ENCODE data around the gene SRP9.

DNA sequence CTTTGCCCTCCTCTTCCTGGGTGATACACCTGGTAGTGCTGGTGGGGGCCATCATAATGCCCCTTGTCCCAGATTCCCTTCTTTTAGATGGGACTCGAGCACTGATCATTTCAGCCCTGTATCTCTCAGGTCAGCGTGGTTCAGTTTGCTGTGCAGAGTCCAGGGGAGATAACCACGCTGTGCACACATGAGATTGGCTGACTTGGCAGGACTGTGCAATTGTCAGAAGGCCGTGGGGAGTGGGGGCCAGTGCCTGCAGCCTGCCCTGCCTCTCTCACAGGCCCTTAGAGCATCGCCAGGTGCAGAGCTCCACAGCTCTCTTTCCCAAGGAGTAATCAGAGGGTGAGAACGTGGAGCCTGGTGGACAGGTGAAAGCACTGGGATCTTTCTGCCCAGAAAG, 47.5 kb downstream of the SRP9 start:
- no peak for TF ChIP-seq POLR2A (IDR thresholded peaks at IDR 0.05; ENCODE audit: low read depth, low read length)
- TF ChIP-seq SPI1 (IDR thresholded peaks at IDR 0.05; ENCODE audit: low read depth, low read length): no peak

All from GM12891 (cell line).